H9 (cell line): Measurements from ENCODE around the gene CACTIN. TPM values are rescaled to one million over a fixed set of nuclear protein-coding genes. Genes with fewer than 3 reads are reported as not detected.

Experiments
- DNase-seq: peaks from one replicate; pipeline ENCODE4 v3.0.0-alpha.2; 2017
- H2AFZ ChIP-seq: one replicate; pipeline ENCODE4 v1.6.1; 2013; ENCODE audit warnings: mild to moderate bottlenecking, low read length, control low read depth, moderate library complexity
- H2AK5ac ChIP-seq: 2 replicates; pipeline ENCODE4 v1.6.1; 2013; ENCODE audit warnings: low read length, control low read depth, mixed read lengths; ENCODE audit not compliant: insufficient read length
- H2BK120ac ChIP-seq: one replicate; pipeline ENCODE4 v1.6.1; 2013; ENCODE audit warnings: low read depth, mild to moderate bottlenecking, low read length, control low read depth, inconsistent platforms; ENCODE audit not compliant: poor library complexity, severe bottlenecking
- H2BK12ac ChIP-seq: 2 replicates; pipeline ENCODE4 v1.6.1; 2013; ENCODE audit warnings: low read length, control low read depth, mixed read lengths, low read depth; ENCODE audit not compliant: insufficient read length
- H2BK15ac ChIP-seq: 2 replicates; pipeline ENCODE4 v1.6.1; 2013; ENCODE audit warnings: low read depth, low read length, control low read depth
- H2BK20ac ChIP-seq: one replicate; pipeline ENCODE4 v1.6.1; 2013; ENCODE audit warnings: low read depth, mild to moderate bottlenecking, low read length, control low read depth, inconsistent platforms; ENCODE audit not compliant: poor library complexity, severe bottlenecking
- H2BK5ac ChIP-seq: 2 replicates; pipeline ENCODE4 v1.6.1; 2013; ENCODE audit warnings: low read length, control low read depth, mixed read lengths; ENCODE audit not compliant: insufficient read length
- H3K14ac ChIP-seq: 2 replicates; pipeline ENCODE4 v1.6.1; 2013; ENCODE audit warnings: low read length, control low read depth; ENCODE audit not compliant: insufficient read depth
- H3K18ac ChIP-seq: 2 replicates; pipeline ENCODE4 v1.6.1; 2013; ENCODE audit warnings: low read depth, mild to moderate bottlenecking, mixed read lengths, low read length, control low read depth; ENCODE audit not compliant: insufficient read length
- H3K23ac ChIP-seq: 2 replicates; pipeline ENCODE4 v1.6.1; 2013; ENCODE audit warnings: low read length, control low read depth, mixed read lengths, low read depth; ENCODE audit not compliant: insufficient read length
- H3K23me2 ChIP-seq: 2 replicates; pipeline ENCODE4 v1.6.1; 2013; ENCODE audit warnings: low read depth, mild to moderate bottlenecking, mixed read lengths, low read length, control low read depth; ENCODE audit not compliant: insufficient read length, poor library complexity, severe bottlenecking
- H3K27ac ChIP-seq: 2 replicates; pipeline ENCODE4 v1.5.1; 2013; ENCODE audit warnings: low read length, control low read depth, mixed read lengths, low read depth; ENCODE audit not compliant: insufficient read length
- H3K27me3 ChIP-seq: 2 replicates; pipeline ENCODE4 v1.6.1; 2013; ENCODE audit warnings: low read length, control low read depth, inconsistent platforms; ENCODE audit not compliant: insufficient read depth
- H3K4ac ChIP-seq: 2 replicates; pipeline ENCODE4 v1.6.1; 2013; ENCODE audit warnings: low read depth, mild to moderate bottlenecking, control low read depth, inconsistent platforms, low read length, moderate library complexity
- H3K4me1 ChIP-seq: 2 replicates; pipeline ENCODE4 v1.6.1; 2013; ENCODE audit warnings: low read length, control low read depth, inconsistent platforms; ENCODE audit not compliant: insufficient read depth
- H3K4me2 ChIP-seq: 2 replicates; pipeline ENCODE4 v1.6.1; 2013; ENCODE audit warnings: low read length, control low read depth, mixed read lengths; ENCODE audit not compliant: insufficient read length, insufficient read depth
- H3K56ac ChIP-seq: 2 replicates; pipeline ENCODE4 v1.6.1; 2013; ENCODE audit warnings: low read depth, mild to moderate bottlenecking, mixed read lengths, low read length, control low read depth; ENCODE audit not compliant: insufficient read length
- H3K79me1 ChIP-seq: 2 replicates; pipeline ENCODE4 v1.6.1; 2013; ENCODE audit warnings: low read depth, mild to moderate bottlenecking, moderate library complexity, low read length, control low read depth, inconsistent platforms; ENCODE audit not compliant: insufficient read depth, poor library complexity, severe bottlenecking
- H3K79me2 ChIP-seq: 2 replicates; pipeline ENCODE4 v1.6.1; 2013; ENCODE audit warnings: low read length, control low read depth, inconsistent platforms; ENCODE audit not compliant: insufficient read depth
- H3K9ac ChIP-seq: 2 replicates; pipeline ENCODE4 v1.6.1; 2013; ENCODE audit warnings: low read length, control low read depth, mixed read lengths; ENCODE audit not compliant: insufficient read length; ENCODE audit errors: extremely low read depth
- H3K9me3 ChIP-seq: one replicate; pipeline ENCODE4 v1.6.1; 2013; ENCODE audit warnings: low read depth, low read length, inconsistent platforms; ENCODE audit not compliant: control insufficient read depth
- H3T11ph ChIP-seq: one replicate; pipeline ENCODE4 v1.6.1; 2013; ENCODE audit warnings: mild to moderate bottlenecking, low read length, control low read depth, inconsistent platforms
- H4K20me1 ChIP-seq: one replicate; pipeline ENCODE4 v1.6.1; 2013; ENCODE audit not compliant: control insufficient read depth, insufficient read length, insufficient read depth
- H4K5ac ChIP-seq: 2 replicates; pipeline ENCODE4 v1.6.1; 2013; ENCODE audit warnings: low read depth, mild to moderate bottlenecking, mixed read lengths, low read length, control low read depth; ENCODE audit not compliant: insufficient read length
- H4K8ac ChIP-seq: replicated peaks from 2 replicates; pipeline ENCODE4 v1.6.1; 2013; ENCODE audit warnings: low read length, control low read depth, mixed read lengths, low read depth; ENCODE audit not compliant: insufficient read length
- H4K91ac ChIP-seq: 2 replicates; pipeline ENCODE4 v1.6.1; 2013; ENCODE audit warnings: low read depth, mild to moderate bottlenecking, moderate library complexity, mixed read lengths, low read length, control low read depth; ENCODE audit not compliant: insufficient read length
- H3K27ac Mint-ChIP-seq, 3 experiments: 2 replicates in 2 of 3; 3 replicates in 1 of 3; pipeline ENCODE4 v1.8.0; 2020 to 2021; ENCODE audit warnings: mixed read lengths in 3 of 3, mild to moderate bottlenecking in 1 of 3, moderate library complexity in 1 of 3
- H3K27me3 Mint-ChIP-seq: 2 replicates; pipeline ENCODE4 v1.8.0; 2021; ENCODE audit warnings: low read depth, mild to moderate bottlenecking, moderate library complexity, mixed read lengths
- H3K36me3 Mint-ChIP-seq, 3 experiments: 2 replicates in 2 of 3; 3 replicates in 1 of 3; pipeline ENCODE4 v1.8.0; 2020 to 2021; ENCODE audit warnings: low read depth in 3 of 3, mixed read lengths in 3 of 3; ENCODE audit not compliant: insufficient read depth in 1 of 3
- H3K4me1 Mint-ChIP-seq, 2 experiments: 2 replicates each; pipeline ENCODE4 v1.8.0; 2020; ENCODE audit warnings: mixed read lengths in 2 of 2
- H3K4me3 Mint-ChIP-seq, 2 experiments: 2 replicates in 1 of 2; 3 replicates in 1 of 2; pipeline ENCODE4 v1.8.0; 2020 to 2021; ENCODE audit warnings: mild to moderate bottlenecking in 2 of 2, mixed read lengths in 2 of 2, moderate library complexity in 1 of 2
- H3K9me3 Mint-ChIP-seq, 2 experiments: 2 replicates in 1 of 2; 3 replicates in 1 of 2; pipeline ENCODE4 v1.8.0; 2020; ENCODE audit warnings: mild to moderate bottlenecking in 2 of 2, mixed read lengths in 2 of 2, moderate library complexity in 1 of 2
- WGBS: extraction: QIAGEN DNeasy Blood & Tissue Kit; methylation state at CpG from one replicate; pipeline ENCODE4 v1.1.7; 2013; ENCODE audit warnings: missing lambda C conversion rate, low lambda C conversion rate, mixed read lengths; ENCODE audit not compliant: insufficient read length; ENCODE audit errors: extremely low coverage; 5-methylcytosine and 5-hydroxymethylcytosine counted together
- total RNA-seq: library from RNA; stranded (reverse); gene quantifications from 2 replicates; pipeline ENCODE4 v1.2.1, GENCODE V29; 2021
- TF ChIP-seq, protein P1 (sequence below): fragments of 200-600 bp; sonication (generic); conservative IDR thresholded peaks from 3 replicates; pipeline ENCODE4 v1.8.0; 2021; ENCODE audit warnings: antibody characterized with exemption, mild to moderate bottlenecking

Gene CACTIN
- total RNA-seq, 1 experiment from 2014 or later: 37.3 TPM

DNA sequence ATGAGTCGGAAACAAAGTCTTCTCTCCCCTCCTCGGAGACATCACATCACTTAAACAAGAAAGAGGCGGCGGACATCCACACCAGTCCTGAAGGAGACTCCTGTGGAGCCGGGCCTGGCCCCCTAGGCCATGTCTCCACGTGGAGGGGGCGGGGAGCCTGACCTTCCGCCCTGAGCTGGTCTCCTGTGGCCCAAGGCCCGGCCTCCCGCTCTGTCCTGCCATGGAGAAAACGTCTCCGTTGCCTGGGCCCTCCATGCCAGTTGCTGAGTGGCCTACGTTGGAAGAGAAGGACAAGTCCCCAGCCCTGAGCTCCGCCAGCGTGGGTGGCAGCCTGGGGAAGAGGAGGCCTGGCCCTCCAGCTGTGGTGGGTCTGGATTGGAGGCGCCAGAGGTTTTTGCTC is 5.5 kb upstream of the CACTIN start:
- H2BK20ac ChIP-seq: no peak overlapping the region
- no peak overlapping the region for H3K18ac ChIP-seq
- H3K9ac ChIP-seq: no peak overlapping the region
- no peak overlapping the region for H3K4me2 ChIP-seq
- H3K4ac ChIP-seq: no peak overlapping the region
- TF ChIP-seq, protein P1, sequence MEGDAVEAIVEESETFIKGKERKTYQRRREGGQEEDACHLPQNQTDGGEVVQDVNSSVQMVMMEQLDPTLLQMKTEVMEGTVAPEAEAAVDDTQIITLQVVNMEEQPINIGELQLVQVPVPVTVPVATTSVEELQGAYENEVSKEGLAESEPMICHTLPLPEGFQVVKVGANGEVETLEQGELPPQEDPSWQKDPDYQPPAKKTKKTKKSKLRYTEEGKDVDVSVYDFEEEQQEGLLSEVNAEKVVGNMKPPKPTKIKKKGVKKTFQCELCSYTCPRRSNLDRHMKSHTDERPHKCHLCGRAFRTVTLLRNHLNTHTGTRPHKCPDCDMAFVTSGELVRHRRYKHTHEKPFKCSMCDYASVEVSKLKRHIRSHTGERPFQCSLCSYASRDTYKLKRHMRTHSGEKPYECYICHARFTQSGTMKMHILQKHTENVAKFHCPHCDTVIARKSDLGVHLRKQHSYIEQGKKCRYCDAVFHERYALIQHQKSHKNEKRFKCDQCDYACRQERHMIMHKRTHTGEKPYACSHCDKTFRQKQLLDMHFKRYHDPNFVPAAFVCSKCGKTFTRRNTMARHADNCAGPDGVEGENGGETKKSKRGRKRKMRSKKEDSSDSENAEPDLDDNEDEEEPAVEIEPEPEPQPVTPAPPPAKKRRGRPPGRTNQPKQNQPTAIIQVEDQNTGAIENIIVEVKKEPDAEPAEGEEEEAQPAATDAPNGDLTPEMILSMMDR: no peak
- H3K79me2 ChIP-seq: no peaks in the 10 kb centered on the region
- H3K14ac ChIP-seq: no peak overlapping the region; the same call in 1 of the 2 replicates
- H3T11ph ChIP-seq: no peak overlapping the region
- no peak overlapping the region for H4K5ac ChIP-seq
- H2BK120ac ChIP-seq: no peak overlapping the region
- no peak overlapping the region for H3K56ac ChIP-seq
- no peak overlapping the region for H4K8ac ChIP-seq
- no peak overlapping the region for H3K23ac ChIP-seq
- H2BK12ac ChIP-seq: no peak overlapping the region
- no peak for DNase-seq
- Mint-ChIP-seq H3K36me3 (peaks cover 0 to 7% (median 7%) of the 10 kb centered on the region in 3 experiments; a peak in 5 of 7 replicates), H3K4me1 (no peaks in the 10 kb centered on the region), H3K27me3 (no peaks in the 10 kb centered on the region), H3K27ac (no peak overlapping the region), H3K9me3 (no peaks in the 10 kb centered on the region; a peak in 1 of 5 replicates), H3K4me3 (no peak overlapping the region)
- H4K20me1 ChIP-seq: no peaks in the 10 kb centered on the region
- no peak overlapping the region for H3K27ac ChIP-seq
- no peak overlapping the region for H2AK5ac ChIP-seq
- no peaks in the 10 kb centered on the region for H3K27me3 ChIP-seq
- no peak overlapping the region for H4K91ac ChIP-seq
- H2AFZ ChIP-seq: no peak overlapping the region
- H3K79me1 ChIP-seq: no peaks in the 10 kb centered on the region
- no peaks in the 10 kb centered on the region for H3K9me3 ChIP-seq
- no peak overlapping the region for H2BK15ac ChIP-seq
- H3K23me2 ChIP-seq: no peaks in the 10 kb centered on the region
- no CpG with 5 or more reads among the region's 16 CpGs for WGBS
- no peak overlapping the region for H2BK5ac ChIP-seq
- no peaks in the 10 kb centered on the region for H3K4me1 ChIP-seq
